Lung microvascular endothelial cell (primary cell): ENCODE results near the gene GYPC. TPM values are rescaled to one million over a fixed set of nuclear protein-coding genes. Genes with fewer than 3 reads are reported as not detected.
"Not testable (repeated sequence)": the region's sequence is repeated elsewhere in the genome, so short reads cannot be mapped to it uniquely, and the experiment has no call there.

Experiments
- DNase-seq, 2 donors: peaks; one replicate each; pipeline versions ENCODE4 v3.0.0 to v3.0.0-alpha.2; 2010; ENCODE audit warnings: low read depth in 2 of 2
- total RNA-seq: library from RNA; depleted of rRNA; stranded (reverse); fragments of >200 nt; gene quantifications from 2 replicates; pipeline ENCODE4 v1.2.1, GENCODE V29; 2014

Gene GYPC
- total RNA-seq, 1 donor from 2014 or later: 773 TPM

- DNase-seq: no peak
Observed at GRCh38 chr2:126698376-126698775, 42.4 kb downstream of the GYPC start.

GRCh38 chr2:126699018-126699417 is 43.1 kb downstream of the GYPC start:
- no peak for DNase-seq

- DNase-seq: peak; percentile 7 to 77
Observed at GRCh38 chr2:126699716-126700581, 44.0 kb downstream of the GYPC start.

GRCh38 chr2:126700677-126701076 is 44.7 kb downstream of the GYPC start:
- no peak for DNase-seq

- no peak for DNase-seq
Observed at GRCh38 chr2:126703311-126703710, 47.4 kb downstream of the GYPC start.

GRCh38 chr2:126704434-126705160 is 48.6 kb downstream of the GYPC start:
- peak; percentile 10 to 75 for DNase-seq

GRCh38 chr2:126707191-126707590 is 51.2 kb downstream of the GYPC start:
- no peak for DNase-seq

- no peak for DNase-seq
Observed at GRCh38 chr2:126707941-126708340, 52.0 kb downstream of the GYPC start.

- DNase-seq: no peak
Observed at GRCh38 chr2:126714191-126714965, 58.4 kb downstream of the GYPC start.

- DNase-seq: no peak
Observed at GRCh38 chr2:126715111-126715510, 59.2 kb downstream of the GYPC start.

- DNase-seq: no peak
Observed at GRCh38 chr2:126715576-126716406, 59.8 kb downstream of the GYPC start.

GRCh38 chr2:126717277-126717676 is 61.3 kb downstream of the GYPC start:
- not testable (repeated sequence) for DNase-seq

GRCh38 chr2:126717928-126718327 is 62.0 kb downstream of the GYPC start:
- DNase-seq: no peak

GRCh38 chr2:126719191-126719832 is 63.4 kb downstream of the GYPC start:
- DNase-seq: peak in 1 of 2 donors; percentile 23

- DNase-seq: peak in 1 of 2 donors; percentile 13
Observed at GRCh38 chr2:126719833-126720351, 63.9 kb downstream of the GYPC start.

GRCh38 chr2:126720638-126721037 is 64.7 kb downstream of the GYPC start:
- no peak for DNase-seq

GRCh38 chr2:126722081-126722480 is 66.1 kb downstream of the GYPC start:
- no peak for DNase-seq

- no peak for DNase-seq
Observed at GRCh38 chr2:126722546-126722945, 66.6 kb downstream of the GYPC start.

- DNase-seq: no peak
Observed at GRCh38 chr2:126723281-126723815, 67.4 kb downstream of the GYPC start.

- no peak for DNase-seq
Observed at GRCh38 chr2:126725580-126725979, 69.6 kb downstream of the GYPC start.
